ENCODE results near the gene MECR.

DNA sequence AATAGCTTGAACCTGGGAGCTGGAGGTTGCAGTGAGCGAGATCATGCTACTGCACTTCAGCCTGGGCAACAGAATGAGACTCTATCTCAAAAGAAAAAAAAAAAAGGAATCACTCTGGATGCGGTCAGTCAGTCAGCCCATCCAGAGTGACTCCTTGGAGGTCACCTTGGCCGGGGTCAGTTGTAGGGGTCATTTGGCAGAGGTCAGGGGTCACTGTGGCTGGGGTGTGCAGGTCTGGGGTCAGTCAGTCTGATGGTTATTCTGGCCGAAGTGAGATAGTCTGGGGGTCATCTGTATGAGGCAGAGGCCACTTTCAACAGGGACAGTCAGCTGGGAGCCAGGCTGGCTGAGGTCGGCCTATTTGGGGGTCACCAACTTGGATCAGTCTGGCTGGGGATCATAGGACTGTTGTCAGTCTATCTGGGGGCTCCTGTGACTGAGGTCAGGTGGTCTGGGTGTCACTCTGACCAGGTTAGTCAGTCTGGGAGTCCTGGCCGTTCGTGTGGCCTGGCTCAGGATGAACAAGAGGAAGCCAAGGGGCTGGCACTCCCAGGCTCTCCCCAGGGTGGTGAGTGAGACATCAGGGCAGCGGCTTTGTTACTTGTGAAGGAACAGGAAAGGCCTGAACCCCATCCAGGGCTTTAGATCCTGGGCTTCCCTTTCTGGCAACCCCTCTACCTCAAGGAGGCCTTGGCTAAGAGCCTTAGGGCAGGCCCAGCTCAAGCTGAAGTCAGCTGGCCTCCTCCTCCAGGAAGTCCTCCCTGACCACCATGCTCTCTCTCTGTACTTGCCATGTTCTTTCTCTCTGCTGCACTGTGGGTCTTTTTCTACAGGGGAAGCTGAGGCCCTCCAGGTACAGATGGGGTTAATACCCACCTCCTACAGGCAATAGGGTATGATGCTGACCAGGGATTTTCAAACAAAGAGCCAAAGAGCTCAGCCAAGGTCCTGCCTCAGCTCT lies 20.7 kb upstream of the MECR start:
- no peak for TF ChIP-seq CTCF (IDR thresholded peaks at IDR 0.05)
- no peak for TF ChIP-seq POLR2A (IDR thresholded peaks at IDR 0.05)
- TF ChIP-seq POLR2AphosphoS5 (IDR thresholded peaks at IDR 0.05), result no peak

Data from upper lobe of left lung (tissue), 4 donors.